Measurements from ENCODE around the gene ATP4A.

- no peak for TF ChIP-seq POLR2AphosphoS5 (IDR thresholded peaks at IDR 0.05; ENCODE audit: low read depth, low read length)
- TF ChIP-seq POLR2A (IDR thresholded peaks at IDR 0.05; ENCODE audit: low read depth, low read length): no peak
Measured at GRCh38 chr19:35511337-35511736, 52.1 kb downstream of the ATP4A start.

All from GM12892 (cell line).